HEK293 (cell line): ENCODE data around the gene NPIPA8.
"Not testable (repeated sequence)": the region's sequence is repeated elsewhere in the genome, so short reads cannot be mapped to it uniquely, and the experiment has no call there.

Source experiments
- KLF1 ChIP-seq: fragments of 450-650 bp; formaldehyde crosslinking; IDR thresholded peaks from 2 replicates; pipeline ENCODE4 v1.5.1; 2016; ENCODE audit warnings: missing biosample characterization, missing genetic modification characterization
- MEIS1 ChIP-seq: sonication (generic); formaldehyde crosslinking; IDR thresholded peaks from 2 replicates; pipeline ENCODE4 v1.8.1; 2022; ENCODE audit warnings: missing genetic modification reagents, mild to moderate bottlenecking, borderline replicate concordance
- ZNF366 ChIP-seq: fragments of 450-650 bp; formaldehyde crosslinking; conservative IDR thresholded peaks from 2 replicates; pipeline ENCODE4 v1.5.1; 2016; ENCODE audit warnings: missing biosample characterization, missing genetic modification characterization
- TF ChIP-seq, protein P1 (sequence below): fragments of 450-650 bp; formaldehyde crosslinking; IDR thresholded peaks from 2 replicates; pipeline ENCODE4 v1.5.1; 2016; ENCODE audit warnings: missing biosample characterization, missing genetic modification characterization
- TF ChIP-seq, protein P2 (sequence below): fragments of 450-650 bp; formaldehyde crosslinking; IDR thresholded peaks from 2 replicates; pipeline ENCODE4 v1.5.1; 2017; ENCODE audit warnings: missing biosample characterization, missing genetic modification characterization

DNA sequence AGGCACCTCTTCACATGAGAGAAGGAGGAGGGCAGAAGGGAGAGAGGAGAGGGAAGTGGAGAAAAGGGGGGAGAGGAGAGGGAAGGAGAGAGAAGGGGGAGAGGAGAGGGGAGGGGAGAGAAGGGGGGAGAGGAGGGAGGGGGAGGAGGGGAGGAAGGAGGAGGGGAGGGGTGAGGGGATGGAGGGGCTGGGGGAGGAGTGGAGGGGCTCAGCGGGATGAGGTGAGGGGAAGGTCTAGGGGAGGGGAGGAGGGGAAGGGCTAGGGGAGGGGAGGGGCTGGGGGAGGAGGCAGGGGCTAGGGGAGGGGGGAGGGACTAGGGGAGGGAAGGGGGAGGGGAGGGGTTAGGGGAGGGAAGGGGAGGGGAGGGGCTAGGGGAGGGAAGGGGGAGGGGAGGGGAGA, 5.5 kb upstream of the NPIPA8 start:
- TF ChIP-seq KLF1 (tag by site-specific recombination); ZNF366; MEIS1: not testable (repeated sequence)
- TF ChIP-seq, protein P1, sequence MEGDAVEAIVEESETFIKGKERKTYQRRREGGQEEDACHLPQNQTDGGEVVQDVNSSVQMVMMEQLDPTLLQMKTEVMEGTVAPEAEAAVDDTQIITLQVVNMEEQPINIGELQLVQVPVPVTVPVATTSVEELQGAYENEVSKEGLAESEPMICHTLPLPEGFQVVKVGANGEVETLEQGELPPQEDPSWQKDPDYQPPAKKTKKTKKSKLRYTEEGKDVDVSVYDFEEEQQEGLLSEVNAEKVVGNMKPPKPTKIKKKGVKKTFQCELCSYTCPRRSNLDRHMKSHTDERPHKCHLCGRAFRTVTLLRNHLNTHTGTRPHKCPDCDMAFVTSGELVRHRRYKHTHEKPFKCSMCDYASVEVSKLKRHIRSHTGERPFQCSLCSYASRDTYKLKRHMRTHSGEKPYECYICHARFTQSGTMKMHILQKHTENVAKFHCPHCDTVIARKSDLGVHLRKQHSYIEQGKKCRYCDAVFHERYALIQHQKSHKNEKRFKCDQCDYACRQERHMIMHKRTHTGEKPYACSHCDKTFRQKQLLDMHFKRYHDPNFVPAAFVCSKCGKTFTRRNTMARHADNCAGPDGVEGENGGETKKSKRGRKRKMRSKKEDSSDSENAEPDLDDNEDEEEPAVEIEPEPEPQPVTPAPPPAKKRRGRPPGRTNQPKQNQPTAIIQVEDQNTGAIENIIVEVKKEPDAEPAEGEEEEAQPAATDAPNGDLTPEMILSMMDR = not testable (repeated sequence)
- TF ChIP-seq, protein P2, sequence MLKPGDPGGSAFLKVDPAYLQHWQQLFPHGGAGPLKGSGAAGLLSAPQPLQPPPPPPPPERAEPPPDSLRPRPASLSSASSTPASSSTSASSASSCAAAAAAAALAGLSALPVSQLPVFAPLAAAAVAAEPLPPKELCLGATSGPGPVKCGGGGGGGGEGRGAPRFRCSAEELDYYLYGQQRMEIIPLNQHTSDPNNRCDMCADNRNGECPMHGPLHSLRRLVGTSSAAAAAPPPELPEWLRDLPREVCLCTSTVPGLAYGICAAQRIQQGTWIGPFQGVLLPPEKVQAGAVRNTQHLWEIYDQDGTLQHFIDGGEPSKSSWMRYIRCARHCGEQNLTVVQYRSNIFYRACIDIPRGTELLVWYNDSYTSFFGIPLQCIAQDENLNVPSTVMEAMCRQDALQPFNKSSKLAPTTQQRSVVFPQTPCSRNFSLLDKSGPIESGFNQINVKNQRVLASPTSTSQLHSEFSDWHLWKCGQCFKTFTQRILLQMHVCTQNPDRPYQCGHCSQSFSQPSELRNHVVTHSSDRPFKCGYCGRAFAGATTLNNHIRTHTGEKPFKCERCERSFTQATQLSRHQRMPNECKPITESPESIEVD (tag by site-specific recombination) = not testable (repeated sequence)
